ENCODE measurements around the gene GMDS. TPM values are rescaled to one million over a fixed set of nuclear protein-coding genes. Genes with fewer than 3 reads are reported as not detected.

GMDS gene
- total and polyA plus RNA-seq, 2 experiments from 2014 or later = 3.0 to 12.6 TPM

- Histone ChIP-seq H3K36me3 (ENCODE audit: low read depth) (no peaks in the 10 kb centered on the region), H3K9me2 (ENCODE audit: insufficient read depth) (no peaks in the 10 kb centered on the region), H3K79me2 (ENCODE audit: insufficient read depth) (no peaks in the 10 kb centered on the region), H3K9me3 (ENCODE audit: low read depth) (no peaks in the 10 kb centered on the region), H3K9ac (no peak overlapping the region), H3F3A (ENCODE audit: insufficient read depth) (no peaks in the 10 kb centered on the region), H3K27me3 (replicated peaks; ENCODE audit: insufficient read depth) (no peaks in the 10 kb centered on the region), H3K4me1 (ENCODE audit: insufficient read depth) (no peaks in the 10 kb centered on the region), H4K20me1 (ENCODE audit: insufficient read depth) (no peaks in the 10 kb centered on the region), H3K27ac (no peak overlapping the region), H3K4me2 (ENCODE audit: unreplicated experiment) (no peak overlapping the region), H3K4me3 (no peak overlapping the region), H2AFZ (no peak overlapping the region)
- in situ Hi-C loops (cut with MboI) = no loop called here
- 93 to 95% methylated on average over 2 of the region's 2 CpGs for WGBS, 2 experiments (ENCODE audit: low coverage in 1 of 2, low lambda C conversion rate in 2 of 2, missing lambda C conversion rate in 2 of 2)
- DNase-seq = no peak
- no peak for TF ChIP-seq EZH2 (IDR thresholded peaks at IDR 0.05; ENCODE audit: insufficient read depth, poor library complexity, severe bottlenecking)
- TF ChIP-seq EZH2phosphoT487 (IDR thresholded peaks at IDR 0.05; ENCODE audit: insufficient read depth, low read depth) = no peak
Measured at GRCh38 chr6:1810880-1811279, 434.5 kb downstream of the GMDS start.

GRCh38 chr6:1809291-1809988 is 436.0 kb downstream of the GMDS start:
- H3K4me1 ChIP-seq (ENCODE audit: insufficient read depth) = no peaks in the 10 kb centered on the region
- no peaks in the 10 kb centered on the region for H3K27me3 ChIP-seq (replicated peaks; ENCODE audit: insufficient read depth)
- no peak for DNase-seq
- H3K4me3 ChIP-seq = no peak overlapping the region
- H3F3A ChIP-seq (ENCODE audit: insufficient read depth) = no peaks in the 10 kb centered on the region
- H3K9me3 ChIP-seq (ENCODE audit: low read depth) = no peaks in the 10 kb centered on the region
- no peak overlapping the region for H3K9ac ChIP-seq
- no peaks in the 10 kb centered on the region for H3K9me2 ChIP-seq (ENCODE audit: insufficient read depth)
- H3K4me2 ChIP-seq (ENCODE audit: unreplicated experiment) = no peak overlapping the region
- no peak for TF ChIP-seq EZH2 (IDR thresholded peaks at IDR 0.05; ENCODE audit: insufficient read depth, poor library complexity, severe bottlenecking)
- no peak for TF ChIP-seq EZH2phosphoT487 (IDR thresholded peaks at IDR 0.05; ENCODE audit: insufficient read depth, low read depth)
- in situ Hi-C loops (cut with MboI) = no loop called here
- no peaks in the 10 kb centered on the region for H3K36me3 ChIP-seq (ENCODE audit: low read depth)
- no peaks in the 10 kb centered on the region for H4K20me1 ChIP-seq (ENCODE audit: insufficient read depth)
- no peak overlapping the region for H3K27ac ChIP-seq
- no peaks in the 10 kb centered on the region for H3K79me2 ChIP-seq (ENCODE audit: insufficient read depth)
- 95 to 96% methylated on average over 11 of the region's 11 CpGs for WGBS, 2 experiments (ENCODE audit: low coverage in 1 of 2, low lambda C conversion rate in 2 of 2, missing lambda C conversion rate in 2 of 2)
- H2AFZ ChIP-seq = no peak overlapping the region

DNA sequence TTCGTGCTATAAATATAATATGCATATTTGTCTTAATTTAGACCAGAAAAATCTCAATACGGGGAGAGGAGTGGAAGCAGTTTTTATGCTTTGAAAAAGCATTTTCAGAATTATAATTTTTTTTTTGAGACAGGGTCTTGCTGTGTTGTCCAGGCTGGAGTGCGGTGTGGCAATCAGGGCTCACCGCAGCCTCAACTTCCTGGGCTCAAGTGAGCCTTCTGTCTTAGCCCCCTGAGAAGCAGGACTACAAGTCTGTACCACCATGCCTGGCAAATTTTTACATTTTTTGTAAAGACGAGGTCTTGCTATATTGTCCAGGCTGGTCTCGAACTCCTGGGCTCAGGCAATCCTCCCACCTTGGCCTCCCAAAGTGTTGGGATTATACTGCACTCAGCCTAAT is 438.5 kb downstream of the GMDS start:
- Histone ChIP-seq H3K79me2 (ENCODE audit: insufficient read depth) (no peaks in the 10 kb centered on the region), H3F3A (ENCODE audit: insufficient read depth) (no peaks in the 10 kb centered on the region), H4K20me1 (ENCODE audit: insufficient read depth) (no peaks in the 10 kb centered on the region), H3K4me1 (ENCODE audit: insufficient read depth) (no peaks in the 10 kb centered on the region), H3K9ac (no peak overlapping the region), H3K27ac (no peak overlapping the region), H3K4me3 (no peak overlapping the region), H3K9me3 (ENCODE audit: low read depth) (no peaks in the 10 kb centered on the region), H3K4me2 (ENCODE audit: unreplicated experiment) (no peak overlapping the region), H3K36me3 (ENCODE audit: low read depth) (no peaks in the 10 kb centered on the region), H3K9me2 (ENCODE audit: insufficient read depth) (no peaks in the 10 kb centered on the region), H2AFZ (no peak overlapping the region), H3K27me3 (replicated peaks; ENCODE audit: insufficient read depth) (no peaks in the 10 kb centered on the region)
- no peak for DNase-seq
- TF ChIP-seq EZH2phosphoT487 (IDR thresholded peaks at IDR 0.05; ENCODE audit: insufficient read depth, low read depth) (no peak), EZH2 (IDR thresholded peaks at IDR 0.05; ENCODE audit: insufficient read depth, poor library complexity, severe bottlenecking) (no peak)
- in situ Hi-C loops (cut with MboI) = no loop called here
- WGBS, 2 experiments (ENCODE audit: low coverage in 1 of 2, low lambda C conversion rate in 2 of 2, missing lambda C conversion rate in 2 of 2) = 86 to 90% methylated on average over 6 of the region's 6 CpGs

DNA sequence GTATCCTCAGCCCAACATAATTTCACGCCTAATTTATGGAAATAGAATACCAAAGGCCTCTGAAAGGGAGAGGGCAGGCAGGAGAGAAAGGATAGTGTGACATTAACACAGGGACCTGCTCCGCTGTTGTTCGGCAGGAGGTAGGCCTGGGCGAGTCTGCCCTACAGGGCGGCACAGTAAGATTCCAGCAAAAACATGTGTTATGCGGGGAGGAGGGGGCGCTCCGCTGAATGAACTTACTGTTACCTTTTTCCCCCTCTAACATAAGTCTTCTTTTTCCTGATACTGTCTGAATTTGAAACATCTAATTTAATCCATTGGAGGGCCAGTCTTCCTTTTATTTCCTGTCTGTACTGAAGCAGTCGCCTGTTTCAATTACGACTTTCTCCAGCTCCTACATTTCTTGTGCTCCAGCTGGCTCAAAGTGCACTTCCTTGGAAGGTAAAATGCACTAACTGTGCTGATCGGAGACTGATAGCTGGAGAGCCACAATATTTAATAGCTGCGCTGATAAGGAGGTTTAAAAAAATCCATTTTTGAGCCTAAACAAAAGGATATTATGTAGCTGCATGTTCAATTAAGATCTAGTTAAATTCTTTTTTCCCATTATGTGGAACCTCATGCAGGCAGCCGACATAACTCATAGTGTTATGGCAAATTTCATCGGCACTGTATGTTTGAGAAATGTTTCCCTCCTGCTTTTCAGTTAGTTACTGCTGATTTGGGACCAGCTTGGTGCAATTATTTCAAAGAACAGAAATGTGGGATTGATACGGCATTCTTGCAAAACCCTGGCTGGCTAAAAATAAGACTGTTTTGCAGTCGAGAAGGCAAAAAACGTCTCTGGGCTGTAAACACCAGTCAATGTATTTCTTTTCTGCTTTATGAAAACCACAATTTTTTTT is 442.7 kb downstream of the GMDS start:
- Histone ChIP-seq H3F3A (ENCODE audit: insufficient read depth) (0 out of 2 replicates have a peak, but pooled peaks cover 3% of the 10 kb centered on the region), H3K27ac (no peak overlapping the region), H3K4me1 (ENCODE audit: insufficient read depth) (peaks cover 8% of the 10 kb centered on the region), H3K36me3 (ENCODE audit: low read depth) (no peaks in the 10 kb centered on the region), H3K4me3 (no peak overlapping the region), H2AFZ (no peak overlapping the region), H3K4me2 (ENCODE audit: unreplicated experiment) (no peak overlapping the region), H3K9me3 (ENCODE audit: low read depth) (no peaks in the 10 kb centered on the region), H3K27me3 (replicated peaks; ENCODE audit: insufficient read depth) (no peaks in the 10 kb centered on the region), H3K9ac (no peak overlapping the region), H3K9me2 (ENCODE audit: insufficient read depth) (no peaks in the 10 kb centered on the region), H3K79me2 (ENCODE audit: insufficient read depth) (no peaks in the 10 kb centered on the region), H4K20me1 (ENCODE audit: insufficient read depth) (no peaks in the 10 kb centered on the region)
- WGBS, 2 experiments (ENCODE audit: low coverage in 1 of 2, low lambda C conversion rate in 2 of 2, missing lambda C conversion rate in 2 of 2) = 80 to 81% methylated on average over 17 of the region's 17 CpGs
- in situ Hi-C loops (cut with MboI) = no loop called here
- no peak for TF ChIP-seq EZH2 (IDR thresholded peaks at IDR 0.05; ENCODE audit: insufficient read depth, poor library complexity, severe bottlenecking)
- no peak for TF ChIP-seq EZH2phosphoT487 (IDR thresholded peaks at IDR 0.05; ENCODE audit: insufficient read depth, low read depth)
- no peak for DNase-seq
